Fibroblast of skin of scalp (primary cell): ENCODE data around the gene KRTAP10-3.
"Not testable (repeated sequence)": the region's sequence is repeated elsewhere in the genome, so short reads cannot be mapped to it uniquely, and the experiment has no call there.

ENCODE experiments used
- DNase-seq: peaks from one replicate; pipeline ENCODE4 v3.0.0-alpha.2; 2013

KRTAP10-3 gene

DNA sequence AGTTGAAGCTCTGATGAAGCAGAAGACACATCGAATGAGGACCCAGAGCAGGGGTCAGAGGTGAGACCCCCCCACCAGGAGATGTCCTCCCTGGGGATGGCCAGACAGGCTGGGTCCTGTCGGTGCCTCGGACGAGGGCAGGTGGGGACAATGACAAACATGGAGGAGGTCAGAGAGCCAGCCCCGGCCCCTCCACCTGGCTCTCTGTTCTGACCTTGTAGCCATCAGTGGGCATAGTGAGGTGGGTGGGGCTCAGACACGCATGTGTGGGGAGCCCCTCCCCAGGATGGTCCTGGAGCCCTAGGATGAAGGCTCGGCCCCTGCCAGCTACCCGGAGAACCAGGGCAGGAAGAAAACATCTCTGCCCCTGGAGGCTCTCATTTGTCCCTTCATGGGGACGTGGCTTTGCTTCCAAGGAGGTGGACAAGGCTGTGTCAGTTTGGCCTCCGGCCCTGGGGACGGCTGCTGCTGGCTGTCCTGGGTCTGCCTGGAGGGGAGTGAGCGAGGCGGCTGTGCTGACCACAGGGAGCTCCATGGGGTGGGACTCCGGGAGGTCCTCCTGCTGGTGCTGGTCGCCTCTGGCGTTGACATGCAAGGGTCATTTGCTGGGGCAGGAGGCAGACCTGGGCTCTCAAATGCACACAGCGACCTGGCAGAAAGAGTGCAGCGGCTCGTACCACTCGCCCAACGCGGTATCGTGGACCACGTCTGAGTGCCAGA, 31.2 kb upstream of the KRTAP10-3 start:
- no peak for DNase-seq

DNA sequence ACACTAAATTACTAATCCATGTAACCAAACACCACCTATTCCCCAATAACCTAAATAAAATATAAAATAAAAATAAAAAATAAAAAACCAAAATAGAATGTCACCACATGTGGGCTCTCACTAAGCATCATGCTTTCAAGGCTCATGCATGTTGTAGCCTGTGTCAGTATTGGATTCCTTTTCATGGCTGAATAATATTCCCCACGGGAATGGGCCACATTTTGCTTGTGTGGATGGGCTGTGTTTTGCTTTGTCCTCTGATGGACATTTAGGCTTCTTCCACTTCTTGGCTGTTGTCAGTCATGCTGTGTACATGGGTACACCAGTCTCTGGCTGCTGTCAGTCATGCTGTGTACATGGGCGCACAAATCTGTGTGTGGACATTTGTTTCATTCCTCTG, 30.5 kb upstream of the KRTAP10-3 start:
- no peak for DNase-seq

DNA sequence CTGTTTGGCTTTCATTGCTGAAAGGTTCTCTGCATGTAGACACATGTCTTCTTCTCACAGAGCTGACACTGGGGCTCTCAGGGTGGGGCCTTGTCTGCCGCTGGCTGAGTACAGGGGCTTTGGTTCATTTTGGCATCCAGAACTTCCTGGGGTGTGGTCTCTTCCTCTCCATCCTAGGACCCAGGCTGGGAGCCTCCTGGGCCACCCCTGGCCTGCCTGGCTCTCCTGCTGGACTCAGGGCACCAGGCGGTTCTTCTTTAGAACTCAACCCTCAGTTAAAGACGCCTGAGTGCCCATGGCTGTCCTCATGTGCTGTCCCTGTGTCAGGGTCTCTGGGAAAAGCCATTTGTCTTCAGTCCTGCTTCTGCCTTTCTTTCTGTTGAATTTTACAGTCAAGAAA, 27.3 kb upstream of the KRTAP10-3 start:
- DNase-seq = no peak

DNA sequence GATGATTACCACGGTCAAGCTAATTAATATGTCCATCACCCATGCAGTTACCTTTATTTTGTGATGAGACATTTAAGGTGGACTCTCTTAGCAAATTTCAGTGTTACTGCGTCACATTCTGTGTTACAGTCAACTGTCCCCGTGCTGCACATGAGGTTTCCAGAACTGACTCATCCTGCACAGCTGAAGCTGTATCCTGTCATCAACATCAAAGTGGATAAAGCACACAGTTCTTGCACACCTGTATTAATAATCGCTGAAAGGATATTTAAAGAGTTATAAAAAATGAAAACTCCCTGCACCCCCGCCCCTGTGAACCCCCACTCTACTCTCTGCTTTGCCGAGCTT, 25.2 kb upstream of the KRTAP10-3 start:
- DNase-seq = no peak

- peak; percentile 2 for DNase-seq
Measured at GRCh38 chr21:44583089-44583799, 24.6 kb upstream of the KRTAP10-3 start.

DNA sequence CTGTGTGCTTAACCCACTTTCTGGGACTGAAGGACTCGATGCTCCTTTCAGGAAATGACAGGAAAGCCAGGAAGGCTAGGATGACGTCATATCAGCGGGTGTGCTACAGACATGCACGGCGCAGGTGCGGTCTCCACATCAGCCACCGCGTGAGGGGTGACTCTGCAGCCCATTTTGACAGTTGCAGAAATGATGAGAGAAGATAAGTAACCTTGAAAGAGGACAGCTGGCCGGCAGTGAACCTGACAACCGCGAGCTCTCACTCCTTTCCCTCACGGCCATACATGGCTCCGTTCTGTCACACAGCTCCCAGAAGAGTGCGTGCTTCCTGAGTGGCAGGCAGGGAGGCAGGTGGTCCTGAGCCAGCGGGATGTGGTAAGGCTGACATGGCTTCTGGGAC, 23.5 kb upstream of the KRTAP10-3 start:
- no peak for DNase-seq

- no peak for DNase-seq
Measured at GRCh38 chr21:44581158-44581557, 22.6 kb upstream of the KRTAP10-3 start.

DNA sequence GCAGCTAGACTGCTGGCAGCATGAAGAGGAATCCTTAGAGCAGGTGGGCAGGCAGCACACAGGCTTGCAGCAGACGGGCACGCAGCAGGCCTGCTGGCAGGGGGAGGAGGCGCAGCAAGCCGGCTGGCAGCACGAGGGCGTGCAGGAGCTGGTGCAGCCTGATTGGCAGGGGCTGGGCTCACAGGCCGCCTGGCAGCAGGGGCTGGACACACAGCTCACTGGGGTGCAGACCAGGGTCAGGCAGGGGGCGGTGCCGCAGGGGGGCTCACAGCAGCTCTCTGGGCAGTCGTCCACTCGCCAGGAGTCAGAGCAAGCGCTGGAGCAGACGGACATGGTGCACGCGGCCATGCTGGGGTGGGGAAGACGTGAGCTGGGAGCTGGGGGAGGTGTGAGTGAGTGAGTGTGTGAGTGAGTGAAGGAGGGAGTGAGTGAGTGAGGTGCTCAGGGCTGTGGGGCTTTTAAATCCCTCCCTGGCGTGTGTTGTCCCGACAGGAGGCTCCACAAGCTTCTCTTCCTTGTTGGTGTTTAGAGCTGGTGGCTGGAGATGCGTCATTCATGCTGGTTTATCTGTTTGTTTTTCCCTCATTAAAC, 21.7 kb upstream of the KRTAP10-3 start, which contains the start of gene KRTAP10-5:
TSS of gene KRTAP10-5 (minus strand) at position 374 of the 591 bp plus-strand sequence. CDS start at position 348, 26 bp downstream.
- DNase-seq = not testable (repeated sequence)

GRCh38 chr21:44579833-44580144, 21.2 kb upstream of the KRTAP10-3 start:
- DNase-seq = no peak

- no peak for DNase-seq
Measured at GRCh38 chr21:44579056-44579832, 20.6 kb upstream of the KRTAP10-3 start.

- no peak for DNase-seq
Measured at GRCh38 chr21:44578371-44579055, 19.9 kb upstream of the KRTAP10-3 start.

GRCh38 chr21:44576025-44576420, 17.4 kb upstream of the KRTAP10-3 start:
- no peak for DNase-seq

GRCh38 chr21:44575307-44576024, 16.9 kb upstream of the KRTAP10-3 start:
- no peak for DNase-seq

DNA sequence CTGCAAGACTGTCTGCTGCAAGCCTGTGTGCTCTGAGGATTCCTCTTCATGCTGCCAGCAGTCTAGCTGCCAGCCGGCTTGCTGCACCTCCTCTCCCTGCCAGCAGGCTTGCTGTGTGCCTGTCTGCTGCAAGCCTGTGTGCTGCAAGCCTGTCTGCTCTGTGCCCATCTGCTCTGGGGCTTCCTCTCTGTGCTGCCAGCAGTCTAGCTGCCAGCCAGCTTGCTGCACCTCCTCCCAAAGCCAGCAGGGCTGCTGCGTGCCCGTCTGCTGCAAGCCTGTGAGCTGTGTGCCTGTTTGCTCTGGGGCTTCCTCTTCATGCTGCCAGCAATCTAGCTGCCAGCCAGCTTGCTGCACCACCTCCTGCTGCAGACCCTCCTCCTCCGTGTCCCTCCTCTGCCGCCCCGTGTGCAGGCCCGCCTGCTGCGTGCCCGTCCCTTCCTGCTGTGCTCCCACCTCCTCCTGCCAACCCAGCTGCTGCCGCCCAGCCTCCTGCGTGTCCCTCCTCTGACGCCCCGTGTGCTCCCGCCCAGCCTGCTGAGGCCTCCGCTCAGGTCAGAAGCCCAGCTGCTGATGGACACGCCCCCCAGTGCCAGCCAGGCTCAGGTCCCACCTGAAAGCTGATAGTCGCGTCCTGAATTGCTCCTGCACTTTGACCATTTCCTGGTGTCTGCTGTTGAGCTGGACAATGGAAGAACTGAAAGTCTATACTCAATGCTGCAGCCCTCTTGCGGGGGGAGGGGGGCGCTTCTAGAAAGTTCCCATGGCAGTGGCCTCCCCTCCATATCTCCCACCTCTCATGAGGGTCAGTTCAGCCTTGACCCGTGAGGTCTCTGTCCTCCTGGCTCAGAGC, 16.1 kb upstream of the KRTAP10-3 start:
- no peak for DNase-seq

GRCh38 chr21:44573630-44574456, 15.2 kb upstream of the KRTAP10-3 start, which contains the start of gene KRTAP10-4:
Gene KRTAP10-4 (plus strand): TSS chr21:44573729. CDS start chr21:44573759, 30 bp downstream.
- not testable (repeated sequence) for DNase-seq

GRCh38 chr21:44572959-44573583, 14.5 kb upstream of the KRTAP10-3 start:
- DNase-seq = no peak

- no peak for DNase-seq
Measured at GRCh38 chr21:44571844-44572782, 13.5 kb upstream of the KRTAP10-3 start.

GRCh38 chr21:44571296-44571695, 12.7 kb upstream of the KRTAP10-3 start:
- no peak for DNase-seq
